Glomerular endothelial cell (primary cell): ENCODE measurements around the gene SAMD13. TPM values are rescaled to one million over a fixed set of nuclear protein-coding genes. Genes with fewer than 3 reads are reported as not detected.
A peak's percentile ranks its signal among the peaks of the same experiment; 100 is the strongest.

ENCODE experiments used
- DNase-seq: peaks from one replicate; pipeline ENCODE4 v3.0.0-alpha.2; 2011; ENCODE audit warnings: low read depth, low spot score; ENCODE audit errors: extremely low read depth
- total RNA-seq: library from RNA; depleted of rRNA; stranded (reverse); fragments of >200 nt; gene quantifications from 2 replicates; pipeline ENCODE4 v1.2.3, GENCODE V29; 2015

SAMD13 gene
- total RNA-seq, 1 donor from 2014 or later, result 1.3 TPM

DNA sequence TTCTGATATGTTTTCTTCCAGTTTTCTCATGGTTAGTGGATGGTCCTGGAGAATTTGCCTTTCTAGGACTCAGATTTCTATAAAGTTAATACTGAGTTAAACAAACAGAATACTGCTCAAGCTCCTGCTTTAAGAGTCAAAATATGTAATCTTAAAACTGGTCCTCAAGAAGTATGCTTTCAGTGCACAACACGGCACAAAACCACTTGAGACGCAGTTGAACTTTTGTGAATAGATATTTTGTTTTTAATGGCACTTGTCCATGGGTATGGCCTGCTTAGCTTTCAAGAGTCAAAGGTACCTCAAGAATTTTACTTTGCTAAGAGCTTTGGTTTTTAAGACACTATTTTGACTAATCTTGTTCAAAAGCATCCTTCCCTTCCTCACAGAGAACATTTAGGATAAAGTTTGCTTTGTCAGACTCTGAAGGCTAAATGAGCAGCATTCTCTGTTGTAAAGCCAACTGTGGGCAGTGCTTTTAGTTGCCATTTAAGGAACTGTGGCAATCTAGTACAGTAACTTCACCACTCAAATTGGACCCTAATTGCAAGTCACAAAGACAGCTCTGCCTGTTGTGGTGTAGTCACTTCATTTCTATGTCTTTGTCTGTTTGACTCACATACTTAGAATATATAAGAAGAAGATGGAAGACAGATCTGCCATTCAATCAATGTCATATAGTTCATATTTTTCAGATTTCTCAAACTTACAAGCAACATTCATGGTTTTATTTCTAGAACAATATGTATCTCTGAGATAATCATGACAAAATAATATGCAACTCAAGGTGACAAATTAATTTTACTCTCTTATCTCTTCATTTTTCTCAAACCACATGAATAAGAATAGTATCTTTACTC, 28.8 kb downstream of the SAMD13 start:
- DNase-seq, result no peak

DNA sequence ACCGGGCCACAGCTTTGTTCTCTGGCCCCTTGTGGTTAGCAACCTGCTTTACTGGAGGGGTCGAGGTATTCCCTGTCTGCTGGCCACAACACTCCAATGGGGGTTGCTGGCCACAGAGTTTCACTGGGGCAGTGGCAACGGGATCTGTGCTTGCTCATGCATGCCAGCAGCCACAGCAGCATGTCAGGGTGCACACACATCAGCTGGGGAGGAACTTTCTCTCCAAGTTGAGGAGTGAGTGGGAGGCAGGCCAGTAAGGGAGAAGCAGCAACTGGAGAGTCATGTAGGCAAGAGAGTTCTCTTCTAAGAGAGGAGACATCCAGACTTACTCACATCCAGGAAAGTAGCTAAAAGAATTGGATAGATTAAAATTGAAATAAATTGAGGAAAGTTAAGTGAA, 38.0 kb downstream of the SAMD13 start:
- DNase-seq, result no peak

DNA sequence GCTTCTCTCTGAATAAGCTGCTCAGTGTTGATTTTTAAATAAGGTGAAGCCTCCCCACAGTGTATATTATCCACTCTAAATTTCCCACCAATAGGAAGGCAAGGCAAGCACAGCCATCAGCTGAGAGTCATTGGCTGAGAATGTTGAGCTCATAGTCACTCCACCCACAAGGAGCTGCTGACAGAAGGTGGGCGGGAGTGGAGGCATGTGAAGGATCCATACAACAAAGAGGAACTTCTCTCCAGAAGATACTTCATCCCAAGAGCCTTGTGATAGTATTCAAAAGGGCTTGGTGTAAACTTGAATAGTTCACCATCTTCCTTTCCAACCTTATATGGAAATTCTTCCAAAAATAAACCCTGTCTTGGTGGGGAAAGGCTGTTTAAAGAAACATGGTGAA, 42.8 kb downstream of the SAMD13 start:
- DNase-seq, result no peak

DNA sequence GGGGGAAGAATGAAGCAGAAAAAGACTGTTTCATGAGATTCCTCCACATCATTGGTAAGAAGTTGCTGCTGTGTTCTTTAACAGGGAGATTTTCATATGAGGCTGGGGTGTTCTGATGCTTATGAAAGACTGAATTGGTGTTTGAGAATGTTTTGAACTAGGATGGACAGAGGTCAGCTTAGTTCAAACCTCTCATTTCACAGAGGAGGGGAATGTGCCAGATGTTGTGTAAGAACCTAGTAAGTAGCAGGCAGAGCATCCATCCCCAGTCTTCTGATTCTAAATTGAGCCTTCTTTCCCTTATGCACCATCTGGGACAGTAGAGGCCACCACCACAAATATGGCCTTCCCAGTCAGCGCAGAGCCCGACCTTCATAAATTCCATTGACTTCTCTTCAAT, 43.7 kb downstream of the SAMD13 start:
- no peak for DNase-seq

DNA sequence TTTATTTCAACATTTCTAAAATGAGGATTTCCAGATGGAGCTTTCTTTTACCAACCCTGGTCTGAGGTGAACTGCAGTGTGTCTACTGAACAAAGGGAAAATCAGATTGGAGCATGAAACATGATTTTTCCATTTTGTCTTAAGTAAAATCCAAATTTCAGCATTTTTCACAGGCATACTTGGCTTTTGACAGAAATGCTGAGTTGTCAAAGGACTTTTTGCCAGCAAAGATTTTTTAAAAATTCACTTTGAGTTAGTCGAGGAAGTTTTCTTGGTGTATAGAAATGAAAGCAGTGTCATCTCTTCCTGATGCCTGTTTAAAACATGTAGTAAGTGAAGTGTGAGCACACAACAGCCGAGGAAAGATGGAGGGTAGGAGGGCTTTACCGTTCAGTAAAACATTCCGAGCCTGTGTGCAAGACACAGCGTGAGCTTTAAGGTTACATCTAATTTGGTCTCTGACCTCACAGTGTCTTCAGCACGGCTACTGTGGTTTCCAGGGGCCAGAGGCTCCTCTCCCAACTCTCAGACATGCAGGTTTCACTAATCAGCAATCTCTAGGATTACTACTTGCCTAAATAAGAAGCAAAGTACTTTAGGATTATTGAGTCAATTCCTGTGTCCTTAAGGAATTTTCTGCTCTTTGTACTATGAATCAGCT, 45.9 kb downstream of the SAMD13 start:
- no peak for DNase-seq

DNA sequence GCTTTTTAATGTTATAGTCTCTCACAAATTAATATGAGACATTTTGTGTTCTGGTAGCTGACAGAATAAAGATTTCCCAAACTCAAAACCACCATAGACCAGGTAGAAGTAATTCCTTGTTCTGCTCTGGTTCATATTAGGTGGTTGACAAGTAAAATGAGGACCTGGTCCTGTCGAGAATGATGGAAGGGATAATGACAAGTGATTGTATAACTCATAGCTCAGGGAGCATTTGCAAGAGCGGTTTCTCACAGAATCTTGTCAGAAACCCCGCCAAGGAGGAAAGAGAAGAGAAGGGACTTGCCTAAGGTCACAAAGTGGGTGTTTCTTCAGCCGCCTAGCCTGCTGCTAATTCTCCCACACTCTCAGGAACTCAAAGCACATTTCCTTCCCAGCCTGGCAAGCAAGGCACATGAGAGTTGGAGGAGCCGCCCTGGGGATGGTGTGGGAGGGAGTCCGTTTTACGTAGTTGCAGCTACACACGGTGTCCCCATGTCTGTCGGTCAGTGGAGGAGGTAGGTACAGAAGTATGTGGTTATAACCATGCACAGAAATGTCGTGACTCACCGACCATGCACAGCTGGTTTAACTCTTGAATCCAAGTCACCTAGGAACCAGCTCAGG, 46.5 kb downstream of the SAMD13 start:
- DNase-seq, result no peak

DNA sequence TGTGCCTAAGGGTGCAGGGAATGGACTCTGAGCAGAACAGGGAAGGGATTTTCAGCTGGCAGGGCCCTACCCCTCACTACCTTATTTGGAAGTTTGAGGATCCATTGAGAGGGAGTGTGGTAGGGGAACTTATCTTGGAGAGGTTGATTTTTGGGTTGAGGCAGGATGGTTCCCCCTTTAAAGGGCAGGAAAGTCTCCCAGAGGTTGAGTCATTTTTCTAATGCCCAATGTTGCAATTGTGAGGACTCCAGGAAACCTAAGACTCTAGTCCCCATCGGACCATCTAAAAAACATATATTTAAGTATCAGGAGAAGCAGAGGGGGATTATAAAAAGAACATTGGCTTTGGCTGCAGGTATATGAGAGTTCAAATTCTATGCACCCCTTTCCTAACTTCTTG, 47.3 kb downstream of the SAMD13 start:
- no peak for DNase-seq

DNA sequence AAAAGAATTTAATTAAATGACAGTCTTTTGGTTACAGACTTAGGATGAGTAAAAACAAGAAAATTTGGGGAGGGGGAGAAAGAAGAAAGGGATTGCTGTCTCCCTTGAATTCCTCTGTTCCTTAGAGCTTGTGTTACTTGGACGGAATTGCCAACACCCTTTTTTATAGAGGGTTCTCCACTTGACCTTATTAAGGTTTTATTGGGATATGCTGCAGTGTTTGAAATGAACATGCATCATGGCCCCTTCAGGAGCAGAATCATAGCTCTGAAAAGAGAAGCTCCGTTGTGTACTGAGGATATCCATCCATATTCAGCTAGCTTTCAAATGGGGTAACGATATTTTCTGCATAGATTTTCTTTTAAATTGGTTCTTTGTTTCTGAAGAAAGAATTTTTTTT, 48.6 kb downstream of the SAMD13 start:
- DNase-seq, result no peak

DNA sequence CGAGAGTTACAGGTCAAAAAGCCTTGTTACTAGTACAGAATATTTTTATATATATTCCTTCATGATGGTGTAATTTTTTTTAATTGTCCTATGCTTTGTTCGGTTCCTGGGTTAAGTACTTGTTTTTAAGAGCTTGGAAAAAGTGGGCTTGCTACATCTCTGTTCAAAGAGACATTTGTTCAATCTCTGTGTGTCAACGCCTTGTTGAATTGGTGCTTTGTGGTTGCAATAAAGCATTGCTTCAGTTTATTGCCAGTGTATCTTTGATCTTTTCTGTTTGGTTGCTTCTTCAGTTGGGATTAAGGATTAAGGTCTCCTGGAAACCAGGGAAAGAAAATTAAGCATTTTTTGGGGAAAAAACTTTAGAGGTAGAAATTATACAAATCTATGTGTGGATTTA, 49.0 kb downstream of the SAMD13 start:
- no peak for DNase-seq

DNA sequence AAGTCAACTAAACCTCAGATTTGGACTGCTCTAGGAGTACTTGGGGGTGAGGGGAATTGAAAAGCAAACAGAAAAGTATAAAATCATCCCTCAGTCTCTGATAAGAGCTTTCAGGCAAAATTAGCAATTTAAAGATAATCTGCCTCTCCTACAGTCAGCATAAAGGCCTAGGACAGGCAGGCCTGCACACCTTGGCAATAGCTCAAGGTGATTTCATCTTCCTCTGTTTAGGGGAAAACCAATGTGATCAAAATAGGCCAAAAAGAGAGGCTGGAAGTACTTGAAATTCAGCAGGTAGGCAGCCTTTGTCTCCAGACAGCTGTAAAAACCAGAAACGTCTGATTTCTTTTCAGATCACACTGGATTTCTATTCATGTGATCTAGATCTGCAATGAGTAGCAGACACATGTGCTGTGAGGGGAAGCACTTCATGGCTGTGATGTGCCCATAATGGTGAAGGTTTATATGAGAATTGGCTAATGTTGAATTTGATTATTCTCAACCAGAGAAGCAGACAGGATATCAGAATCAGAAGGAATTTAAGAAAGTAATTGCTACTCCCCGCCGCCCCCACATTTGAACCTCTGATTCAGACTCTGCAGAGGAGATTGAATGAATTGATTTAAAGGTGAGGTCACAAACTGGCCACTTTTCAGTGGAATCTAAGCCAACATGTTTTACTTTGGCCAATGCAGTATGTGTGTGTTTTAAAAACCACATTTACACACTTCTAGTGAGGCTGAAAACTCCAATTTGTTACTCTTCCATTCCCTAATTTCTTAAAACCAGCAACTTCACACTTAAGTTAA, 51.0 kb downstream of the SAMD13 start:
- no peak for DNase-seq

DNA sequence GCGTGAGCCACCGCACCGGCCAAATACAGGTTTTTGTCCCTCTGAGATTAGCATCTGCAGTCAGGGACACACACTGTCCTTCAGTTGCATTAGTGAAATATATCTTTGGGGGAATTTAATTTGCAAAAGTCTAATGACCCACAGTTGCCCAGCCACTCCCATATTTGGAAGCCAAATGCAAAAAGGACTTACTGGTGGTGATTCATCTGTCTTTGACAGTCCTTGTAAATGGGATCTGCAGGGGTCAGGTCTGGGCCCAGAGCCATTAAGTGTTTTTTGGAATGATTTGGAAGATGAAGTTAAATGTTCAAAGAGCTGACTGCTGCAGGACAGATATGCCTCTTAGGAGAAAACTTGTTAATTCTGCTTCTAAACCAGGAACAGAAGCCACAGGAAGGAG, 52.2 kb downstream of the SAMD13 start:
- no peak for DNase-seq

DNA sequence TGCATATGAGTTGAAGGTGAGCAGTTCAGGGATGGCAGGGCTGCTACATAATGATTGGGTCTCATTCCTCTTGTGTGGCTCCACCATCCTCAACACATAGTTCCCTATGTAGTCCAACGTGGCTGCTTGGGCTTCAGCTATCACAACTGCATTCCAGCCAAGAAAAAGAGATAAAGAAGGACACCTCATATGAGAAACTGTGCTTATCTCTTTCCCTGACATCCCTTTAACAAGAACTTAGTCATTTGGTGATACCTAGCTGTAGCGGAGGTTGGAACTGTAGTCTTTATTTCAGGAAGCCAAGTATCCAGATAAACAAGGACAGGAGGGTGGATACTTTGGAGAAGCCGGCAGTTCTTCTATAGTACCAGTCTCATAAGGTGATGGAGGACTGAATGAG, 54.0 kb downstream of the SAMD13 start:
- DNase-seq, result no peak

DNA sequence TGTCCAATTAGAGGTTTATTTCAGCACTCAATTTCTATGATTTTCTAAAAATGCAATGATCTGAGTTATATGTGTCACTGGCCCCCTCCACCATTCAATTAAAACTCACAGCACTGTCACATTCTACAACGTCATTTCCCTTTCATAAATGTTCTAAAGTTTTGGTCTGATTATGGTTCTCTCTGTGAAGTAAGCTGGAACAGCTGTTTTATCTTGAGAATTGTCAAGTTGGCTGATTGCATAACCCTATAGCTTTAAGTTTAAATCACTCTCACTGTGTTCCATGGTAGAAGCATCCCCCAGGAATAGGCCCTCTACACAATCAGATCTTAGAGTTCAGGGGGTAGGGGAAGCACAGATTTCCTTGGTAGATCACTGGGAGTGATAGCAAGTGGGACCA, 55.4 kb downstream of the SAMD13 start:
- DNase-seq, result no peak

DNA sequence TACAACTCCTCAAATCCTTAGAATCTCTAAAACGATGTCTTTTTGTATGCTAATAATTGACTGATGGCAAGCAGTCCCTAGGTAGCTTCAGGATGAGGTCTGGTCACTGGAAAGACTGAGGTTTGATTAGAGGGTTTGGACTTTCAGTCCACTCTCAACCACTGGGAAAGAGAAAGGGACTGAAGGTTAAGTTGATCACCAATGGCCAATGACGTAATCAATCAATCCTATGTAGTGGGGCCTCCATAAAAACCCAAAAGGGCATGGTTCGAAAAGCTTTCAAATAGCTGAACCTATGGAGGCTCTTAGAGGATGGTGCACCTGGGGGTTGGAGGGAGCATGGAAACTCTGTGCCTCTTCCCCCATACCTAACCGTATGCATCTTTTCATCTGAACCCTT, 57.2 kb downstream of the SAMD13 start:
- DNase-seq, result no peak

DNA sequence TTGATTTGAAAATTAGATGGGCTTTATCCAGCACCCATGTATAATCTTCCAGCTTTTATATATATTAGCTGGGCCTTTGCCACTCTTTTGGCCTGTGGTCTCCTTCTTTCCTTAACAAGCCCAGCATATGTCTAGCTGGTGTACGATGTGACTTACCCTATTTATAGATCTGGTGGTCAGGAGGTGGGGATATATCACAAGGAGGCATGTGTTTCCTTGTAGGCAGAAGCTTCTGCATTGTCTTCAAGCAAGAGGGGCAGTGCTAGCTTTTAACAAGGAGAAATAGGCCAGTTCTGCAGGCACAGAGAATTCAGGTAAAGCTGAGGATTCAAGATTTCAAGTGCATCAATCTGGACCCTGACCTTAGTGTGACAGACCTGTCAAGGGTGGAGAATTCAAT, 58.8 kb downstream of the SAMD13 start:
- DNase-seq, result no peak

DNA sequence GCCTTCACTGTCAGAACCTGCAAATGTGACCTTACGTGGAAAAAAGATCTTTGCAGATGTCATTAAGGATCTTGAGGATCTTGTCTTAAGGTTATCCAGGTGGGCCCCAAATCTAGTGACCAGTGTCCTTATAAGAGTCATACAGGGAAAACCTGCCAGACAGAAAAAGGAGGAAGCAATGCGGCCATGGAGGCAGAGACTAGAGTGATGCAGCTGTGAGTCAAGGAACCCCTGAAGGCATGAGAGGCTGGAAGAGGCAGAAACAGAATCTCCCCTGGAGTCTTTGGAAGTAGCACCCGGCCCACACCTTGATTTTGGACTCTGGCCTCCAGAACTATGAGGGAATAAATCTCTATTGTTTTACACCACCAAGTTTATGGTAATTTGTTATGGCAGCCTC, 60.3 kb downstream of the SAMD13 start:
- no peak for DNase-seq

DNA sequence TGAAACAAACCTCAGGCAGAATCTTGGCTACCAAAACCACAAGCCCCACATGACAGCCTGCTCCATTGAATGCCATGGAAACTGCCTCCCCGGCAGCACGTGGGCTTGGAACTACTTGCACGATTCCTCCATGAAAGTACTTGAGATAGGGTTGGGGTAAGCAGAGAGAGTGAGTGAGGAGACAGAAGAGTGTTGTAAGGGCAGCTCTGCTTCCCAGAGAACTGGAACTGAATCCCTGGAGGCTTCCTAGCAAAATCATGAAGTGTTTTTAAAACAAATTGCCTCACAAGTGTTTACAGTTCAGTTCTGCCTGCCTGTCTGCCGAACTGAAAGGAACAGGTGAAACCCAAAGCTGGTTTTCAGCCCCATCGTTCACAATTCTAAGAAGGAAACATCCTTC, 61.5 kb downstream of the SAMD13 start:
- no peak for DNase-seq

DNA sequence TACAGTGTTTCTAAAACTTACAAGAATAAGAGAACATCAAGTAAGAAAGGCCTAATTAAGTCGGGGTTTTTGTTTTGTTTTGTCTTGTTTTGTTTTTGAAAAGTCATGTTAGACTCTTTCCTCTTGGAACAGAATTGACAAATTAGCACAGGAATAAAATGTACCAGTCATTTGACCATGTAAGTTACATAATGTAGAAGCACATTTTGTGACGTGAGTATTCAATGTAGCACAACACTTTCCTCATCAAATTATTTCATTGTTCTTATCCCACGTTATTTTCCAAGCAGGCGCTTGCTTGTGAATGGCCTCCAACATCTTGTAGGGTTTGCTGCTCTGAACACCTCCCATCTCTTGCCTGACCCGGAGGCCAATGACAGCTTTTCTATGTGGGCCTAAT, 62.1 kb downstream of the SAMD13 start:
- DNase-seq, result no peak

DNA sequence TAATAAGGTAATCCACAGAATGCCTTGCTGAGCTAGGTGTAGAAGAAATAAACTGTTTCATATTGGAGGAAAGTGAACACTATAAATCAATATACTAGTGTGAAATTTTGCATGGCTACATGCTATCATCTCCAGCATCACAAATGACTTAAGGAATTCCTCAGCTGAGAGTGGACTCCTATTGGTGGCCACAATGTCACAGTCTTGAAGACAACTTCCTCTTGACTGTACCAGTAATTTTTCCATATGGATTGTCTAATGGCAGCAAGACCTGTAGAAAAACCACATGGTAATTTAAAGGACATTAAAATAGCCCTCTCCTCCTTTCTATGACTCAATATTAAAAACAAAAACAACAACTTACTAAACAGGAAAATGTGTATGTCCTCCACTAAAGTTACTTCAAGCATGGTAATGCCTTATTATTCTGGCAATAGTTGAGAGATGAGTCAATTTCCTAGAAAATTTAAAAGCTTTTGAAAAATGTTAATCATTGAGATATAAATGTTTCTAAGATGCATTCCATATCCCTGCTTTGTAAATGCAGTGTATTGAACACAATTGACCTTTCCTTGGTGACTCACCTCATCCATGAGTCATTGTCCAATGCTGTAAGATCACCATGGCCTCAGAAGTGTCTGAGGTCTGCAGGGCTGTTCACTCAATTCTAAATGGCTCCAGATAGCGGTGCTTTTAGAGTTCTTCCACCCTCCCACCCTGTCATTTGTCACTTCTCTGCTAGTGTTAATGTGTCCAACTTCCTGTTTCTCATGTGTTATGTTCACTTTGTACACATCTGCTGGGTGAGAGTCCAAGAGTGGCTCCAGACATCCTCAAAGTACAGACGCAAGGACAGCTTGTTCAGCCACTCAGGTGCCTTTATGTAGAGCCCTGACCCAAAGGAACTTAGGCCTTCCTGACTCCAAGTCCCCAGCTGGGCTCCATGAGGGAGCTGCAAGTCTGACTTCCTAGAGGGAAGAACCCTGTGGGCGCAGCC, 64.0 kb downstream of the SAMD13 start:
- peak; percentile 97 for DNase-seq

DNA sequence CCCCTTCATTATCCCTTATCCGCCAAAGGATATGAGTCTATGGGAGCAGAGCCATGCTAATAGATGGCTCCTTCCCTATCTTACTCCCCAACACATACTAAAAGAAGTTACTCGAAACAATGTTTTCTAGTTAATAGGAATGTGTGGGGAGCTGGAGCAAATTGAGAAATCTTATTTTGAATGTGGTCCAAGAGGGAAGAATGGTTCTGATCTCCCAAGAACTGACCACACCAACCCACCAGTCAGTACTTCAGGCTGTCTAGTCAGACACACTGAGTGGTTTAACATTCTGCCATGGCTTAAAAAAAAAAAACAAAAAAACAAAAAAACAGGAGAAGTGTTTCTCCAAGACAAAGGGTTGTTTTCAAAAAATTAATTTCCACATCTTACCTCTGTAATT, 65.3 kb downstream of the SAMD13 start:
- DNase-seq, result no peak
